ENCODE measurements around the gene TARP.
"Not testable (repeated sequence)": the region's sequence is repeated elsewhere in the genome, so short reads cannot be mapped to it uniquely, and the experiment has no call there.

Gene TARP

GRCh38 chr7:38262545-38262944, 10.9 kb downstream of the TARP start:
- no peak for DNase-seq (ENCODE audit: low spot score)

GRCh38 chr7:38262026-38262425, 11.4 kb downstream of the TARP start:
- DNase-seq (ENCODE audit: low spot score) = not testable (repeated sequence)

GRCh38 chr7:38261601-38262000, 11.8 kb downstream of the TARP start:
- DNase-seq (ENCODE audit: low spot score) = not testable (repeated sequence)

- DNase-seq (ENCODE audit: low spot score) = not testable (repeated sequence)
Observed at GRCh38 chr7:38259157-38259556, 14.3 kb downstream of the TARP start.

GRCh38 chr7:38257350-38257677, 16.1 kb downstream of the TARP start:
- no peak for DNase-seq (ENCODE audit: low spot score)

DNA sequence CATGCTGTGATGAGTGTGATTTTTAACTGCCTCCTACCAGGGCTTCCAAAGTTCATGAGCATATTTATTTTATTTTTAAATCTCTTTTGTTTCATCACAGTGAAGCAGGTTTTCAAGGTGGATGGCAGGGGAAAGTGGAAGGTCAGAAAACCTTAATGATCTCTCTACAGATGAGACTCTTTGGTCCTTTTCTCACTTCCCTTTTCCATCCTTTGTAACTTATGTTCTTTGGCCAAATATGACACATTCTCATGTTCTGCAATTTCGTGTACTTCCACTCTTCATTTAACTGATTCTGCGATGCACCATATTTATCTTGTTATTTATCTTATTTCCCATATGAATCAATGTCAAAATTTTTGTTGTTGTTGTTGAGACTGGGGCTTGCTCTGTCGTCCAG, 23.6 kb downstream of the TARP start:
- DNase-seq (ENCODE audit: low spot score) = not testable (repeated sequence)

GRCh38 chr7:38248069-38248567, 25.3 kb downstream of the TARP start:
- no peak for DNase-seq (ENCODE audit: low spot score)

DNA sequence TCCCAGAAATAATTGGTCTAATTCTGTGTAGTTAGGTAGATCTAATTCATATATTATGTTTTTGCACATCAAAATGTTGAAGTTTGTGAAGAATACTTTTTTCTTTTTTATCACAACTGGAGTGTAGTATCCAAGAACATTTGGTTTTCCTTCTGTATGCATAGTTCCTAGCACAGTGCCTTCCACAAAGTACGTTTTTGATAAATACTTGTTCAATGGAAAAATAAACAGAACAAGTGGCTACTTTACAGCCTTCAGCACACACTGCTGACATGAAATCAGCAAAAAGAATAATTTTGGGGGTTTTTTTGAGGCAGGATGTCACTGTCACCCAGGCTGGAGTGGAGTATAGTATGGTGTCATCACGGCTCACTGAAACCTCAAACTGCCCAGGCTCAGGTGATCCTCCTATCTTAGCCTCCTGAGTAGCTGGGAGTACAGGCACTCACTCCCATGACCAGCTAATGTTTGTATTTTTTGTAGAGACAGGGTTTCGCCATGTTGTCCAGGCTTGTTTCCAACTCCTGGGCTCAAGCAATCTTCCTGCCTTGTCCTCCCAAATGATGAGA, 27.9 kb downstream of the TARP start:
- DNase-seq (ENCODE audit: low spot score) = no peak

GRCh38 chr7:38244516-38244915, 28.9 kb downstream of the TARP start:
- DNase-seq (ENCODE audit: low spot score) = no peak

DNA sequence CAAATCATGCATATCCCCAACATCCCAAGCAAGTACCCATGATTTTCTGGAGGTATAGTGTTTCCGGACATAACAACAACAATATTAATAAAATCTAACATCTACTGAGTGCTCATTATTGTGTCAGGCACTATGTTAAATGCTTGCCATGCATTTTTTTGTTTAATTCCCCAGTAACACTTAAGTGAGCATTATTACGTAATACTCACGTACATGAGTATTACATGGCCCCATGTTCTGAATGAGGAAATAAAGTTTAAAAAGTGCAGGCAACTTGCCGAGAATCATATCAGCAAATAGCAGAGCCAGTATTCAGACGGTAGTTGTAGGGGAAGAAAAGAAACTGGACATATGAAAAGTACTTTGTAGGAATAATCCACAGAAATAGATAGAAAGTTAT, 30.1 kb downstream of the TARP start:
- DNase-seq (ENCODE audit: low spot score) = not testable (repeated sequence)

- DNase-seq (ENCODE audit: low spot score) = no peak
Observed at GRCh38 chr7:38242814-38243213, 30.6 kb downstream of the TARP start.

DNA sequence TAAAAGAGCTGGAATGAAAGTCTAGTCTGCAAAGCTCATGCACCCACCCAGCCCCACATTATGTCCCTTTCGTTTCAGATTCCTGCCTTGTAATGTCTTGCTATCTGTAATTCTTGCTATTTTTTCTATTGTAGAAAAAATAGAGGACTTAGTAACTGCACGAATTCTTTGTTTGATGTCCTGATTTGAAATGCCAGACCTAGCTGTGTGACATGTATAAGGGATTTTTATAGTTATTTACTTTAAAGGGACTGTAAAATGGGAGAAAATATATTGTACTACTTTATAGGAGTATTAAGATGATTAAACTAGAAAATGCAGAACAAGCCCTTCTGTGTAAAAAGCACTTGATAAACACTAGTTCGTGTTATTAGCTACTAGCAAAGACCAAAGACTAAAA, 32.4 kb downstream of the TARP start:
- no peak for DNase-seq (ENCODE audit: low spot score)

DNA sequence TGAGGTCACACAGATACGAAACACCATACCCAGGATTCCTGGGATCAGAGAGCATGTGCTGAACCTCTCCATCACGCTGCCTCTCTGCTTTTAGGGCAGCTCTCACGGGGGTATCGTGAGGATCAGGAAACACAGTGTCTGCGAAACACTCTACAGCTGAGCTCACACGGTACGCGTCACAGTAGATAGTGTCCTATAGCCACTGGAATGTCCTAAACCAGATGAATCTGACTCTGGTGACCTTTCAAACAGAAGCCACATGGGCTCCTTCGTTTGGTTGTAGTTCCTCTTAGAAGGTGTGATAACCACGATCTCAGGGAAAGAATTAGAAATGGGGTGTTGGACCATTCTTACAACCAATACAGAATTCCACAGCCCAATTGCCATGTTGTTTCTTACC, 34.3 kb downstream of the TARP start:
- not testable (repeated sequence) for DNase-seq (ENCODE audit: low spot score)

- no peak for DNase-seq (ENCODE audit: low spot score)
Observed at GRCh38 chr7:38235606-38236005, 37.8 kb downstream of the TARP start.

GRCh38 chr7:38234759-38235158, 38.7 kb downstream of the TARP start:
- DNase-seq (ENCODE audit: low spot score) = not testable (repeated sequence)

DNA sequence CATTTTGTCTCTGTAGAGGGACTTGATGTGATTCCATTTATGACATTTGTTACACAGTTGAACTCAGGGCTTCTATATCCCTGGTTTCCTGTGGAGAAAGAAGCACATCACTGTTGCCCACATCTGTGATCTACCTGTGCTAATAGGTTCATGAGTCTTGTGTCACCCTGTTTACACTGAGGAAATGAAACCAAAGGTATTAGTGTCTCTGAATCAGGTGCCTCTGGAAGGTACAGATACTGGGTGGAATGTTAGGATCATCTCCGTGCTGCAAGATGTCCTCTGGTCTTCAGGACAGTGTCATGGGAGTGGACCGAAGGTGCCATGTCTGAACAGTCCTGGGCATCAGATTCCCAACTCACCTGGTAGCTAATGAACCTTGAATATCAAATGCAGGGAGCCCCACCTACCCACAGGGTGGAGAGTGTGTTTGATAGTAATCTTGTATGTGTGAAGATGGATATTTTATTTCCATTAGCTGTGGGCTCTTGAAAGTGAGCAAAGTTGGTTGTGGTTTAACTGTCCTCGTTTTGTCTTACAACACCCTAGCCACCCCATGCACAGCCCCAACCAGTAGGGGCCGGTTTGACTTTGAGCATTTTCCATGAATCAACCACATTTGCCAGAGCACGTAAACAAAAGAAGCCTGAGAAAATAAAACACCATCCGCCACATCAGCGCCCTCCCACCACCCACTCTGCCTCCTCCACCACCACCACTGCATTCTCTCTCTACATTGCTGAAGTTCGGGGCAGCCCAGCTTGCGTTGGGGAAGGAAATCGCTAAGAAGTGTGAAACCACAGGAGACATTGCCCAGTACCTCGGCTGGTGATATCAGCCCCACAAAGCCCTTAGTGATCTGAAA, 40.7 kb downstream of the TARP start:
- no peak for DNase-seq (ENCODE audit: low spot score)

DNA sequence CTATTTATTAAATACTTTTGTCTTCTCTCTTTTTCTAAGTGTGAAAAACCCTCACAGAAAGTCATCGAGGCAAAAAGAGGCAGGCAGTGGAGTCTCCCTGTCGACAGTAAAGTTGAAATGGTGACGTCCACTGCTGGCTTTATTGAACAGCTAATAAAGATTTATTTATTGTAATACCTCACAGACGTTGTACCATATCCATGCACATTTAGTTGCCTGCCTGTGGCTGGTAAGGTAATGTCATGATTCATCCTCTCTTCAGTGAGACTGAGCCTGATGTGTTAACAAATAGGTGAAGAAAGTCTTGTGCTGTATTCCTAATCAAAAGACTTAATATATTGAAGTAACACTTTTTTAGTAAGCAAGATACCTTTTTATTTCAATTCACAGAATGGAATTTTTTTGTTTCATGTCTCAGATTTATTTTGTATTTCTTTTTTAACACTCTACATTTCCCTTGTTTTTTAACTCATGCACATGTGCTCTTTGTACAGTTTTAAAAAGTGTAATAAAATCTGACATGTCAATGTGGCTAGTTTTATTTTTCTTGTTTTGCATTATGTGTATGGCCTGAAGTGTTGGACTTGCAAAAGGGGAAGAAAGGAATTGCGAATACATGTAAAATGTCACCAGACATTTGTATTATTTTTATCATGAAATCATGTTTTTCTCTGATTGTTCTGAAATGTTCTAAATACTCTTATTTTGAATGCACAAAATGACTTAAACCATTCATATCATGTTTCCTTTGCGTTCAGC, 43.4 kb downstream of the TARP start:
- no peak for DNase-seq (ENCODE audit: low spot score)

DNA sequence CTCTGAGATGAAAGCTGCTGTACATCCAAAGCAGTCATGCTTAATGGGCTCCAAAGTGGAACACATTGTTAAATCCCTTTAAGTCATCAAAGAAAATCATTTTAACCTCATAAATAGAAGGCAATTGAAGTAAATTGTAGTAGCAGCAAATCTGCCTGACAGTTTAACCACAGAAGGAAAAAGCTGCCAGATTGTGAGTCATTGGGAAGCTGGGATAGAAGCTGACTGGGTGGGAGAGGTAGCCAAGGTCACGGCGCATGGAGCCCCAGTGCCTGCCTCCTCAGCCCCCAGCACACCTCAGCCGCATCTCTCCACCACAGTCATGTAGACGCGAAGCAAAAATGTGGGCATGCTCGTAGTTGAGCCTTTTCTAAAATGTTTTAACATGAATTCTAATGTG, 44.0 kb downstream of the TARP start:
- DNase-seq (ENCODE audit: low spot score) = no peak

DNA sequence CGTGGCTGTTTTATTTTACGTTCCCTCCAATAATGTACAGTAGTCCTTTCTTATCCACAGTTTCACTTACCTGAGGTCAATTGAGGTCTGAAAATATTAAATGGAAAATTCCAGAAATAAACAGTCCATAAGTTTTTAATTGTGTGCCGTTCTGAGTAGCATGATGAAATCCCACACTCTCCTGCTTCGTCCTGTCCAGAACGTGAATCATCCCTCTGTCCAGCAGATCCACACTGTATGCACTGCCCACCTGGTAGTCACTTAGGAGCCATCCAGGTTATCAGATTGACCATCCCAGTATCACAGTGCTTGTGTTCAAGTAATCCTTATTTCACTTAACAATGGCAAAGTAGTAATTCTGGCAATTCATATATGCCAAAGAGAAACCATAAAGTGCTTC, 49.0 kb downstream of the TARP start:
- no peak for DNase-seq (ENCODE audit: low spot score)

DNA sequence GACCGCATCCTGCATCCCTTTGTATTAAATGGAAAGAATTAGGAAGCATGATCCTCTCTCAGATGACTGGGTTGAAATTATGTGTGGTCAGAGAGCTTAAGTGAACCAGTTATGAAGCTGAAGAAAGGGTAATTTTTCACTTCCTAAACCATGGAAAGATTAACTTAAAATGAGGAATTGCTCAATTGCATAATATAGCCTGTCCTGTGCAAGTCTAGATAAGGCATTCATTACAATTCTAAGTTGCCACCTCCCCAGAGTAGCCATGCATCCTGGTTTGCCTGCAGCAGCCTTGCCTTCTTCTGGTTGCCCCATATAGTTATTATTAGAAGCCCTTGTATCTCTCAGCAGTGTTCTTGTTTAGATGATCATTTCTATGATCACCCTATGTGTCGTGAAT, 50.1 kb downstream of the TARP start:
- DNase-seq (ENCODE audit: low spot score) = no peak

- DNase-seq (ENCODE audit: low spot score) = peak; percentile 83
Observed at GRCh38 chr7:38222481-38223096, 50.8 kb downstream of the TARP start.

DNA sequence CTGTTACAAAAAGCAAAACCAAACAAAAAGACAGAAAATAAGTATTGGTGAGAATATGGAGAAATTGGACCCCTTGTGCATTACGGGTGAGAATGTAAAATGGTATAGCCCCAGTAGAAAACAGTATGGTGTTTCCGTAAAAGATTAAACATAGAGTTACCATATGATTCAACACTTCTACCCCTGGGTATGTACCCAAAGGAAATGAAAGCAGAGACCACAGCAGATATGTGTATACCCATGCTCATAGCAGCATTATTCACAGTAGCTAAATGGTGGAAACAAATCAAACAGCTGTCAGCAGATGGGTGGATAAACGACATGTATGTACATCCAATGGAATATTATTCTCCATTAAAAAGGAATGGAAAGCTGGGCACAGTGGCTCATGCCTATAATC, 53.0 kb downstream of the TARP start:
- DNase-seq (ENCODE audit: low spot score) = no peak
